Osteoblast (primary cell): ENCODE results near the gene PABPN1. TPM values are rescaled to one million over a fixed set of nuclear protein-coding genes. Genes with fewer than 3 reads are reported as not detected.

ENCODE experiments used
- DNase-seq: peaks from one replicate; pipeline ENCODE4 v3.0.0; 2011; ENCODE audit warnings: low spot score, mixed read lengths; ENCODE audit not compliant: insufficient read length; ENCODE audit errors: missing footprints
- H2AFZ ChIP-seq: 2 replicates; pipeline ENCODE4 v1.6.0; 2011; ENCODE audit warnings: mild to moderate bottlenecking, low read length
- H3K27ac ChIP-seq: 2 replicates; pipeline ENCODE4 v1.5.1; 2011; ENCODE audit warnings: mild to moderate bottlenecking, low read depth, low read length, moderate library complexity
- H3K27me3 ChIP-seq: 2 replicates; pipeline ENCODE4 v1.6.0; 2012; ENCODE audit warnings: mild to moderate bottlenecking, control low read depth, inconsistent platforms, low read length, moderate library complexity; ENCODE audit not compliant: insufficient read depth
- H3K36me3 ChIP-seq: 2 replicates; pipeline ENCODE4 v1.5.1; 2011; ENCODE audit warnings: mild to moderate bottlenecking, low read length, control low read depth, moderate library complexity; ENCODE audit not compliant: insufficient read depth
- H3K4me1 ChIP-seq: 2 replicates; pipeline ENCODE4 v1.5.1; 2011; ENCODE audit warnings: mild to moderate bottlenecking, low read length, control low read depth, moderate library complexity; ENCODE audit not compliant: insufficient read depth
- H3K4me2 ChIP-seq: 2 replicates; pipeline ENCODE4 v1.6.0; 2011; ENCODE audit warnings: mild to moderate bottlenecking, low read length; ENCODE audit not compliant: insufficient read depth
- H3K4me3 ChIP-seq: fragments of 200-600 bp; sonication (generic); 3 replicates; pipeline ENCODE4 v1.5.1; 2012; ENCODE audit warnings: mild to moderate bottlenecking, low read length, inconsistent platforms; ENCODE audit not compliant: insufficient read depth
- H3K79me2 ChIP-seq: 2 replicates; pipeline ENCODE4 v1.6.0; 2012; ENCODE audit warnings: mild to moderate bottlenecking, low read length, control low read depth, inconsistent platforms; ENCODE audit not compliant: insufficient read depth
- H3K9me3 ChIP-seq: 2 replicates; pipeline ENCODE4 v1.5.1; 2011; ENCODE audit warnings: low read depth, low read length, control low read depth
- H4K20me1 ChIP-seq: 2 replicates; pipeline ENCODE4 v1.6.0; 2012; ENCODE audit warnings: mild to moderate bottlenecking, low read length, control low read depth; ENCODE audit not compliant: insufficient read depth
- total RNA-seq: library from RNA; depleted of rRNA; stranded (reverse); fragments of >200 nt; gene quantifications from 2 replicates; pipeline ENCODE4 v1.2.3, GENCODE V29; 2012
- TF ChIP-seq, protein P1 (sequence below): IDR thresholded peaks from 2 replicates; pipeline ENCODE4 v1.5.1; 2011; ENCODE audit warnings: mild to moderate bottlenecking, low read depth, low read length, moderate library complexity; ENCODE audit errors: extremely low read depth

Gene PABPN1
- total RNA-seq, 1 donor = 42.3 TPM

- Histone ChIP-seq H3K27ac (no peak within 1 kb of the TSS), H3K4me1 (no peaks in the 10 kb centered on the region), H4K20me1 (no peaks in the 10 kb centered on the region), H3K4me2 (no peak within 1 kb of the TSS), H3K79me2 (no peaks in the 10 kb centered on the region), H3K27me3 (peaks cover 31% of the 10 kb centered on the region), H3K36me3 (no peaks in the 10 kb centered on the region), H2AFZ (no peak within 1 kb of the TSS), H3K9me3 (no peaks in the 10 kb centered on the region), H3K4me3 (no peak within 1 kb of the TSS)
- DNase-seq = no peak
- TF ChIP-seq, protein P1, sequence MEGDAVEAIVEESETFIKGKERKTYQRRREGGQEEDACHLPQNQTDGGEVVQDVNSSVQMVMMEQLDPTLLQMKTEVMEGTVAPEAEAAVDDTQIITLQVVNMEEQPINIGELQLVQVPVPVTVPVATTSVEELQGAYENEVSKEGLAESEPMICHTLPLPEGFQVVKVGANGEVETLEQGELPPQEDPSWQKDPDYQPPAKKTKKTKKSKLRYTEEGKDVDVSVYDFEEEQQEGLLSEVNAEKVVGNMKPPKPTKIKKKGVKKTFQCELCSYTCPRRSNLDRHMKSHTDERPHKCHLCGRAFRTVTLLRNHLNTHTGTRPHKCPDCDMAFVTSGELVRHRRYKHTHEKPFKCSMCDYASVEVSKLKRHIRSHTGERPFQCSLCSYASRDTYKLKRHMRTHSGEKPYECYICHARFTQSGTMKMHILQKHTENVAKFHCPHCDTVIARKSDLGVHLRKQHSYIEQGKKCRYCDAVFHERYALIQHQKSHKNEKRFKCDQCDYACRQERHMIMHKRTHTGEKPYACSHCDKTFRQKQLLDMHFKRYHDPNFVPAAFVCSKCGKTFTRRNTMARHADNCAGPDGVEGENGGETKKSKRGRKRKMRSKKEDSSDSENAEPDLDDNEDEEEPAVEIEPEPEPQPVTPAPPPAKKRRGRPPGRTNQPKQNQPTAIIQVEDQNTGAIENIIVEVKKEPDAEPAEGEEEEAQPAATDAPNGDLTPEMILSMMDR = no peak
These were observed 51.3 kb downstream of the PABPN1 start, which contains the start of gene IL25 for GRCh38 chr14:23372509-23372908. Gene IL25 (plus strand): TSS chr14:23372809.

DNA sequence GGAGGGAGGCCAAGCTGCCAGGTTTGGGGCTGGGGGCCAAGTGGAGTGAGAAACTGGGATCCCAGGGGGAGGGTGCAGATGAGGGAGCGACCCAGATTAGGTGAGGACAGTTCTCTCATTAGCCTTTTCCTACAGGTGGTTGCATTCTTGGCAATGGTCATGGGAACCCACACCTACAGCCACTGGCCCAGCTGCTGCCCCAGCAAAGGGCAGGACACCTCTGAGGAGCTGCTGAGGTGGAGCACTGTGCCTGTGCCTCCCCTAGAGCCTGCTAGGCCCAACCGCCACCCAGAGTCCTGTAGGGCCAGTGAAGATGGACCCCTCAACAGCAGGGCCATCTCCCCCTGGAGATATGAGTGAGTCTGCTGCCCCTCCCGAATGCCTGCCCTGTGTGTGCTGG lies 51.8 kb downstream of the PABPN1 start:
- H3K36me3 ChIP-seq = no peaks in the 10 kb centered on the region
- H3K9me3 ChIP-seq = no peaks in the 10 kb centered on the region
- no peak overlapping the region for H3K27ac ChIP-seq
- no peaks in the 10 kb centered on the region for H4K20me1 ChIP-seq
- H3K4me3 ChIP-seq = no peak overlapping the region
- H2AFZ ChIP-seq = no peak overlapping the region
- H3K4me2 ChIP-seq = no peak overlapping the region
- DNase-seq = no peak
- TF ChIP-seq, protein P1 = no peak
- peaks cover 28% of the 10 kb centered on the region for H3K27me3 ChIP-seq
- H3K4me1 ChIP-seq = no peaks in the 10 kb centered on the region
- H3K79me2 ChIP-seq = no peaks in the 10 kb centered on the region

Other genes starting within 250 kb of the PABPN1 start
- 90.5 and 103 TPM in 2 replicates for gene ACIN1, start 226.3 kb upstream of the PABPN1 start, total RNA-seq
- gene C14orf119, start 226.0 kb upstream of the PABPN1 start, total RNA-seq = 41.5 and 43.1 TPM in 2 replicates
- gene CIROP, start 216.5 kb upstream of the PABPN1 start, total RNA-seq = under 0.01 TPM in 1 of 2 replicates, not detected in the other
- not detected in 2 replicates for gene CEBPE, start 202.2 kb upstream of the PABPN1 start, total RNA-seq
- gene SLC7A8, start 137.8 kb upstream of the PABPN1 start, total RNA-seq = 4.3 and 10.9 TPM in 2 replicates
- gene RNF212B, start 83.5 kb upstream of the PABPN1 start, total RNA-seq = not detected in 2 replicates
- 5.4 and 8.0 TPM in 2 replicates for gene HOMEZ, start 35.3 kb upstream of the PABPN1 start, total RNA-seq
- 7.6 and 9.1 TPM in 2 replicates for gene PPP1R3E, start 18.6 kb upstream of the PABPN1 start, total RNA-seq
- gene BCL2L2, start 14.6 kb upstream of the PABPN1 start, total RNA-seq = 19.5 and 21.2 TPM in 2 replicates
- 18.1 and 19.7 TPM in 2 replicates for gene SLC22A17, start 31.4 kb downstream of the PABPN1 start, total RNA-seq
- gene EFS, start 43.7 kb downstream of the PABPN1 start, total RNA-seq = 9.8 and 14.1 TPM in 2 replicates
- gene IL25, start 51.4 kb downstream of the PABPN1 start, total RNA-seq = not detected in 2 replicates
- not detected in 2 replicates for gene CMTM5, start 55.6 kb downstream of the PABPN1 start, total RNA-seq
- gene MYH6, start 86.8 kb downstream of the PABPN1 start, total RNA-seq = under 0.01 TPM in 1 of 2 replicates, not detected in the other
- gene MYH7, start 114.2 kb downstream of the PABPN1 start, total RNA-seq = not detected in 2 replicates
- 37.4 and 49.6 TPM in 2 replicates for gene NGDN, start 148.2 kb downstream of the PABPN1 start, total RNA-seq
- 0.59 and 0.72 TPM in 2 replicates for gene ZFHX2, start 230.3 kb downstream of the PABPN1 start, total RNA-seq
- 27.4 and 27.5 TPM in 2 replicates for gene THTPA, start 234.8 kb downstream of the PABPN1 start, total RNA-seq
- gene AP1G2, start 246.3 kb downstream of the PABPN1 start, total RNA-seq = 7.7 and 10.9 TPM in 2 replicates